ENCODE data around the gene MGAT4A.

MGAT4A gene

GRCh38 chr2:98571796-98572195, 159.1 kb downstream of the MGAT4A start:
- no peak overlapping the region for H3K4me3 ChIP-seq (ENCODE audit: low read length)

GRCh38 chr2:98571121-98571701, 159.7 kb downstream of the MGAT4A start:
- no peak overlapping the region for H3K4me3 ChIP-seq (ENCODE audit: low read length)
- no peak for TF ChIP-seq ZNF274 (IDR thresholded peaks at IDR 0.05; ENCODE audit: low read depth, low read length)

More at GRCh38 chr2:98571796-98572195, 159.1 kb downstream of the MGAT4A start:
- TF ChIP-seq ZNF274 (IDR thresholded peaks at IDR 0.05; ENCODE audit: low read depth, low read length): no peak

DNA sequence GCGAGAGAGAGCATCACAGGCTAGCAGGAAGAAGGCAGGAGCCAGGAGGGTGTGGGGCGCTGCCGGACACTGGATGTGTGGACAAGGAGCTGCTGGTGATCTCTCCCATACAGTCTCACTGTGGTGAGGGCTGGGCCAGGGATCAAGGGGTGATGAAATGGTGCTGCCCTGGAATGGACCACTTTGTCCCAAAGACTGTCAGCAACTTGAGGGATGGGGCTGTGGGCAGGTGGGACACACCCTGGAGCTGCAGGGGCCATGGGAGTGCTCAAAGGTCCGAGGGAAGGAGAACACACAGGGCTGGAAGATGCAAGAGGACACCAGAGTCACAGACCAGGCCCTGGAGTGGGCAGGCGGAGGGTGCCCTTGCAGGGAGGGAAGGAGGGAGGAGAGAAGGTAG, 160.6 kb downstream of the MGAT4A start:
- no peak overlapping the region for H3K4me3 ChIP-seq (ENCODE audit: low read length)
- no peak for TF ChIP-seq ZNF274 (IDR thresholded peaks at IDR 0.05; ENCODE audit: low read depth, low read length)

- H3K4me3 ChIP-seq (ENCODE audit: low read length): no peak overlapping the region
- no peak for TF ChIP-seq ZNF274 (IDR thresholded peaks at IDR 0.05; ENCODE audit: low read depth, low read length)
Measured at GRCh38 chr2:98569915-98570314, 161.0 kb downstream of the MGAT4A start.

DNA sequence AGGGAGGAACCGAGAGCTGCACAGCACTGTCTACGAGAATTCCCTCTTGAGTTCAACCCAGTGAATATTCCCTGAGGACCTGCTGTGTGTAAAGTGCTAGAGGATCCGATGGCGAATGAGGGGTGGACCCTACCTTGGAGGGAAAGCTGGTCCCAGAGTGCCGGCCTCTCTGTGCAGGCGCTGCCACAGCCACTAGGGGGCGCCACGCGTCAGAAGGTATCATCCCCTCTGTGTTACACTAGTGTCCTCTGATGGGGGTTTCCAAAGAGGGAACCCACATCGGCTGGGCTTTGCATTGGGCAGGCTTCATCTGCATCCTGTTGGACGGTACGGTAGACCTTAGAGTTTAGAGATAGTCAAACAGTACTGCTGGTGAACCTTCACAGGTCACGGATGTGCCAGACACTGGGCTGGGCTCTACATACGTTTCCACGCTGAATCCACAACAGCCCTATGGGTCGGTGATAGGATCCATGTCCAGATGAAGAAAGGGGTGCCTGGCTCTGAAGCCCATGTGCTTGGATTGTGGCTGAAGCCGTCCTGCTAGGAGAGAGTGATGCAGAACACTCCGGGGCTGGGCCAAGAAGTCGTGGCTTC, 161.6 kb downstream of the MGAT4A start:
- no peak for TF ChIP-seq ZNF274 (IDR thresholded peaks at IDR 0.05; ENCODE audit: low read depth, low read length)

More for the DNA sequence above, 161.6 kb downstream of the MGAT4A start:
- no peak overlapping the region for H3K4me3 ChIP-seq (ENCODE audit: low read length)

Measured in GM08714 (cell line).